ENCODE results near the gene SYNE1. TPM values are rescaled to one million over a fixed set of nuclear protein-coding genes. Genes with fewer than 3 reads are reported as not detected.

SYNE1 gene
- total RNA-seq, 1 experiment from 2014 or later = 23.0 TPM

- BruUV-seq (replicated peaks) = no TSS peak
- intact Hi-C loops (cut with micrococcal nuclease; ENCODE audit: unreplicated experiment) = no loop called here
These were observed 183.7 kb downstream of the SYNE1 start for GRCh38 chr6:152453421-152453820.

GRCh38 chr6:152452639-152453038 lies 184.5 kb downstream of the SYNE1 start:
- no TSS peak for BruUV-seq (replicated peaks)
- Mint-ChIP-seq H3K36me3 (ENCODE audit: insufficient read depth, unreplicated experiment) (no peaks in the 10 kb centered on the region), H3K27ac (ENCODE audit: unreplicated experiment) (no peak overlapping the region), H3K27me3 (ENCODE audit: insufficient read depth, unreplicated experiment) (peaks cover 9% of the 10 kb centered on the region), H3K4me3 (ENCODE audit: unreplicated experiment) (no peak overlapping the region), H3K9me3 (ENCODE audit: unreplicated experiment) (no peaks in the 10 kb centered on the region), H3K4me1 (ENCODE audit: low read depth, unreplicated experiment) (no peaks in the 10 kb centered on the region)
- Histone ChIP-seq H3K36me3 (ENCODE audit: control insufficient read depth, insufficient read depth, low read length) (no peaks in the 10 kb centered on the region), H3K4me3 (ENCODE audit: low read depth, low read length) (no peak overlapping the region), H3K27me3 (replicated peaks; ENCODE audit: control insufficient read depth, insufficient read depth, low read length) (no peaks in the 10 kb centered on the region), H3K9me3 (no peaks in the 10 kb centered on the region), H3K4me1 (no peaks in the 10 kb centered on the region)
- ChIA-PET CTCF (no interaction called here), POLR2A (no interaction called here)
- no peak for TF ChIP-seq CTCF (IDR thresholded peaks at IDR 0.05; ENCODE audit: insufficient read depth in 1 of 2, low read depth in 1 of 2, low read length in 1 of 2, severe bottlenecking in 1 of 2, unreplicated experiment in 1 of 2)
- intact Hi-C loops (cut with micrococcal nuclease; ENCODE audit: unreplicated experiment) = no loop called here
- no peak for DNase-seq

More at GRCh38 chr6:152453421-152453820, 183.7 kb downstream of the SYNE1 start:
- DNase-seq = no peak
- Histone ChIP-seq H3K27me3 (replicated peaks; ENCODE audit: control insufficient read depth, insufficient read depth, low read length) (no peaks in the 10 kb centered on the region), H3K4me1 (no peaks in the 10 kb centered on the region), H3K36me3 (ENCODE audit: control insufficient read depth, insufficient read depth, low read length) (no peaks in the 10 kb centered on the region), H3K4me3 (ENCODE audit: low read depth, low read length) (no peak overlapping the region), H3K9me3 (no peaks in the 10 kb centered on the region)
- Mint-ChIP-seq H3K4me1 (ENCODE audit: low read depth, unreplicated experiment) (no peaks in the 10 kb centered on the region), H3K9me3 (ENCODE audit: unreplicated experiment) (no peaks in the 10 kb centered on the region), H3K36me3 (ENCODE audit: insufficient read depth, unreplicated experiment) (no peaks in the 10 kb centered on the region), H3K27me3 (ENCODE audit: insufficient read depth, unreplicated experiment) (peaks cover 9% of the 10 kb centered on the region), H3K27ac (ENCODE audit: unreplicated experiment) (no peak overlapping the region), H3K4me3 (ENCODE audit: unreplicated experiment) (no peak overlapping the region)
- TF ChIP-seq CTCF (IDR thresholded peaks at IDR 0.05; ENCODE audit: insufficient read depth in 1 of 2, low read depth in 1 of 2, low read length in 1 of 2, severe bottlenecking in 1 of 2, unreplicated experiment in 1 of 2) = no peak
- ChIA-PET POLR2A (no interaction called here), CTCF (no interaction called here)

- Histone ChIP-seq H3K27me3 (replicated peaks; ENCODE audit: control insufficient read depth, insufficient read depth, low read length) (no peaks in the 10 kb centered on the region), H3K36me3 (ENCODE audit: control insufficient read depth, insufficient read depth, low read length) (no peaks in the 10 kb centered on the region), H3K9me3 (no peaks in the 10 kb centered on the region), H3K4me1 (no peaks in the 10 kb centered on the region), H3K4me3 (ENCODE audit: low read depth, low read length) (no peak overlapping the region)
- no peak overlapping the region for H3K27ac Mint-ChIP-seq (ENCODE audit: unreplicated experiment)
- DNase-seq = no peak
- CTCF ChIA-PET = no interaction called here
- no peaks in the 10 kb centered on the region for H3K4me1 Mint-ChIP-seq (ENCODE audit: low read depth, unreplicated experiment)
- no peaks in the 10 kb centered on the region for H3K9me3 Mint-ChIP-seq (ENCODE audit: unreplicated experiment)
- no peak overlapping the region for H3K4me3 Mint-ChIP-seq (ENCODE audit: unreplicated experiment)
- POLR2A ChIA-PET = no interaction called here
- intact Hi-C loops (cut with micrococcal nuclease; ENCODE audit: unreplicated experiment) = no loop called here
- TF ChIP-seq CTCF (IDR thresholded peaks at IDR 0.05; ENCODE audit: insufficient read depth in 1 of 2, low read depth in 1 of 2, low read length in 1 of 2, severe bottlenecking in 1 of 2, unreplicated experiment in 1 of 2) = no peak
- H3K27me3 Mint-ChIP-seq (ENCODE audit: insufficient read depth, unreplicated experiment) = peaks cover 12% of the 10 kb centered on the region
- no TSS peak for BruUV-seq (replicated peaks)
- no peaks in the 10 kb centered on the region for H3K36me3 Mint-ChIP-seq (ENCODE audit: insufficient read depth, unreplicated experiment)
These were observed 186.6 kb downstream of the SYNE1 start for GRCh38 chr6:152450519-152450918.

Data from Caco-2 (cell line).